Stimulated activated CD4-positive, alpha-beta T cell treated with anti-CD3 and anti-CD28 coated beads, Interleukin-4, amount 100 ng/mL, for 48 hours (primary cell): ENCODE measurements around the gene EFCAB6.

Experiments used
- DNase-seq, 2 donors: peaks; one replicate each; pipeline ENCODE4 v3.0.0-alpha.2; 2020; ENCODE audit warnings: low read depth in 2 of 2

EFCAB6 gene

DNA sequence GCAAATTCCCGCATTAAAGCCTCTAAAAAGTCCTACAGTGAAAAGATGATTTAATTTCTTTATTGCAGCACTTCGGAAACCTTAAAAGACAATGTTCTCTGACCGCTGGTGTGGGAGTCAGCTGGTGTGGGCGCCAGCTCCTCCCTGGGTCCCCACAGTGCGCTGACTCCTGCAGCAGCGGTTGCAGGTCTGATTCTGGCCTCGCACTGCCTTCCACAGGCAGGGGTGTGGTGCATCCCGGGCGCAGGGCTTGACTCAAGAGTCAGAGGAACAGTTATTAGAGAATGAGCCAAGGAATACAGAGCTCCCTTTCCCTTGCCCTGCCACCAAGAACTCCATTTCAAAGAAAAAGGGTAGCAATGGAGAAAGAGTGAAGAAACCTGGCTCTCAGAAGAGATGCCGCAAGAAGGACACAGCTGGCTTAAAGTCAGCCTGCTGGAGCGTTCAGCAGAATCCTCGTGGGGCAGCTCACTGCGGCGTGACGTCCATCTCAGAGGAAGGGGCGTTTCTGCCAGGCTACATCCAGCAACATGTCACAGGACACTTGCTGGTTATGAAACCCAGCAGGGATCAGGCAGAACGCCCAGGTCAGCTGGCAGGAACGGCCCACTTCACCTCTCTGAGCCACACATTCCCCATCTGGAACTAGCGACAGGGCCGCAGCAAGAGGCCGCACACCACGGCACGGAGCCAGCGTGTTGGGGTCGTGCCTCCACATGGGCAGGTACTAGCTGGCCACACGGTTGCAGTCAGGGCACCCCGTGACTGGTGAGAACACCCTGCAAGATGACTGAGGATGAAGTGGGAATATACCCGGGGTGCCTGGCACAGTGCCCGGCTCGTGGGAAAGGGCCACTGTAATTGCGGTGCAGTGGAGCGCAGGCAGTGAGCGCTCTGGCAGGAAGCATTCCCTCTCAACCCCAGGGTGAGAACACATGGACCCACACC lies 18.1 kb upstream of the EFCAB6 start:
- no peak for DNase-seq

DNA sequence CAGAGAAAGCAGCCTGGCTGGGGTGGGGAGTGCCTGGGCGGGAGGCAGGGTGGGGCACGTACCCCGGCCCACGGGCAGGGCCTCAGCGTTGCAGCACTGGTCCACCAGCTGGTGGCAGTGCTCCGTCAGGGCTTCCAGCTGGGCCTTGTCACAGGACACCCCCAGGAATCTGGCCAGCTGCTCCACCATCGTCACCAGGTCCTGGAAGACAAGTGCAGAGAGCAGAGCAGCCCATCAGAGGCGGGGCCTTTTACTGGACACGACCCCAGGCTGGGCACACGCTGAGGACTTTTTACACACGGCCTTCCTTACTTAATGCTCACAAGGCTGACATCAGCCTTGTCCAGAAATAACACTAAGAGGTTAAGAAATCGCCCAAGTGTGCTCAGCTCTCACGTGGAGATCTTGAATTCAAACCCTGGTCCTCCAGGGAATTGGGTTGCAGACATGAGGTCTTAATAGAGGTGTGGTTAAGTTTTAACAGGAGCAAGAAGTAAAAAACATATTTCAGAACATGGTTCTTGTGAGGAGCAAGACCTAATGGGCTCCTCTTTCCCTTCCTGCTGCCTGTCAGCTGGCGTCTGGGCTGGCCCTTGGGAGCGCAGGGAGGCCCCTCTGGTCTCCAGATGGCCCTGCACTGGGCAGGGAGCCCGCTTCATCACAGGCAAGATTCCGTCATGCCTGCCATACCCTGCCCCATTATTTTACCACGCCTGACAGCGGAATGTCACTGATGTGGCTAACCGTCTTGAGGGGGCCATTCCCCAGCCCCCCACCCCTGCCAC lies 17.1 kb upstream of the EFCAB6 start:
- DNase-seq: no peak

- no peak for DNase-seq
These were observed 16.6 kb upstream of the EFCAB6 start for GRCh38 chr22:43828725-43828997.

GRCh38 chr22:43827926-43828724 lies 16.0 kb upstream of the EFCAB6 start:
- DNase-seq: no peak

DNA sequence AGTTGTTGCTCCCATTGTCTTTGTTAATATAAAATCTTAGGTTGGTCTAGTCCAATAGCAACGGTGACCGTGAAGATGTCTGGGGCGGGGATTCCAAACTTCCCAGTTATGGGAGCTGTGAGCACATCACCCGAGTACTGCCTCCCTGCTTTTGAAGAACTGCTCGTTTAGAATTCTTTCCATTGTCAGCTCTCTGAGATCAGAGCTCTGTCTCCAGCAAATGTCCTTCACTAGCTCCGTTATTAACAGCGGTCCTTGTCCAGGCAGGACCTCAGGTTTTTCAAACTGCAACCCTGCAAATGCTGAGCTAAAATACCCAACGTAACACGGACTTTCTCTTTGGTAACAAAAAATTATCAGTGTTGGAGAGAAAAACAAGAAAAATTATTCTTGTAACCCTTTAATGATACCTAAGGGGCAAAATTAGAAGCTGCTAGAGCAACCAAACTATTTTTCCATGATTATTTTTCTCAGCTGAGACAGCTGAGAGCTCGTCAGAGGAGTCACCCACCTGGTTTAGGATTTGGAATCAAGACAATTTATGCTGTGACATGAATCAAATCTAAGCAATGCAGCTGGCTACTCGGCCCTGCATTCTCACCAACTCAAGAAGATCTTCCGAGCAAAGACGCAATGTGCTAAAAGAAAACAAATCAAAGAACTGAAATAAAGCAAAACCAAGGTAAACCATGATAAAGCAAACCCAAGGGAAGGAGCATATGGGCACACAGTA lies 15.1 kb upstream of the EFCAB6 start:
- DNase-seq: no peak

DNA sequence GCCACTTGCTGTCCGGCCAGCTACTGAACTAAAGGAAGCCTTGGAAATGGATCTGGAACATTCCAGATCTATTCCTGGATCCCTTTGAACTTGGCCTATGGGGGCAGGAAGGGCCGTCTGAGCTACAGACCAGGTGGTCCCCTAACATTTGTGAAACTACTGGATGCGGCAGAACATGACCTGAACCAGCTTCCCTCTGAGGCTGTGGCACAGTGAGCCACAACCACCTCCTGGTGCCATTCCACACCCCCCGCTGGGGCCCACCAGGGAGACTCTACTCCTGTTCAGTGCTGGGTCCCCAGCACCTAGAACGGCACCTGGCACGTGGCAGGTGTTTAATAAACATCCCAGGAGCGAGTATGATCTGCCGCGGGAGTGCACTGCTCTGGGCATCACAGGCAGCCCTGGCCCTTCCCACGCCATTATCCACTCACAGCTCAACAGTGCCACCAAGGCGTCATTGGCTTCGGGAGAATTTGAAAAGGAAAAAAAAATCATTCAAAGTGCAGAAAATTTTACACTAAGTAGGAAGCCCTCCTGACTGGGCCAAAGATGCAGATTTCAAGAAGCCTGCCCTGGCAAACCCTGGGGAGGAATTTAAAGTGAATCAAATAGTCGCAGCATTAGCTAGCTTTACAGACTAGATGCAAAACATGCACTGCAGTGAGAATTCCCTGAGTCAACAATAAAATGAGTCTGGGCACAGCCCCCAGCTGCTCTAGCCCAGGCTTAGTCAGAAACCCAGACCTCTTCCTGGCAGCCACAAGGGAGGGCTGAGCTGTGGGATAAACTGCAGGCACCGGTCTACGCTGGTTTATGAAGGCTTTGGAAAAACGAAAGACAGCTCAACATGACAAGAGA lies 14.3 kb upstream of the EFCAB6 start:
- DNase-seq: no peak

GRCh38 chr22:43825651-43826050 lies 13.5 kb upstream of the EFCAB6 start:
- DNase-seq: no peak

DNA sequence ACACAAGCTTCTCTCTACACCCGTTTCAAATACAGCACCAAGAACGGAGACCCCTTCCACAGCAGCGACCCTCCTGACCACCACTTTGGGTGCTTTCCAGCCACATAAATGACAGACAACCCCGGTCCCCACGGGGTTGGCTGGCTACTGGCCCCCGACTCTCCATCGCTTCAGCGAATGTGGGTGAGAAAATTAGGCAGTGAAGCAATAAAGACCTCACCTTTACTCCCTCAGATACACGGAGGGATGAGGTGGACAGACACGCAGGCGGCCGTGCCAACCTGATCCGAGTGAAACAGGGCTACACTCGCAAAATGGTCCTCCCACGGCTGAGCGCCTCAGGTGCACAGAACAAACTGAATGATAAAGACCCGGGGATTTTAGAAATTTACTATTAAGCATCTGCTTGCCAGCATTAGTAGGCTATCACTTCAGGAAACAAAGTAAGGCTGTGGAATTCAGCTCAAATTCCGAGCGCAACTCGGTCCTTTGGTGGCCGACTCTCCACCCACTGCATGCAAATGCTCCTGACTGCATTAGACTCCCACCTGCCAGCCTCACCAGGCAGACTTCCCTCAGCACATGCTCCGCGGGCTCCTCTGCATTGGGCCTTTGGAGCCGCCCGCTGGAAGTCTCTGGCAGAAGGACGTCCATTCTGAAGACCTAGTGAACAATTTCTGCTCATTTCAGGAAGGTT lies 12.8 kb upstream of the EFCAB6 start:
- no peak for DNase-seq

- no peak for DNase-seq
These were observed 12.0 kb upstream of the EFCAB6 start for GRCh38 chr22:43823911-43824665.

DNA sequence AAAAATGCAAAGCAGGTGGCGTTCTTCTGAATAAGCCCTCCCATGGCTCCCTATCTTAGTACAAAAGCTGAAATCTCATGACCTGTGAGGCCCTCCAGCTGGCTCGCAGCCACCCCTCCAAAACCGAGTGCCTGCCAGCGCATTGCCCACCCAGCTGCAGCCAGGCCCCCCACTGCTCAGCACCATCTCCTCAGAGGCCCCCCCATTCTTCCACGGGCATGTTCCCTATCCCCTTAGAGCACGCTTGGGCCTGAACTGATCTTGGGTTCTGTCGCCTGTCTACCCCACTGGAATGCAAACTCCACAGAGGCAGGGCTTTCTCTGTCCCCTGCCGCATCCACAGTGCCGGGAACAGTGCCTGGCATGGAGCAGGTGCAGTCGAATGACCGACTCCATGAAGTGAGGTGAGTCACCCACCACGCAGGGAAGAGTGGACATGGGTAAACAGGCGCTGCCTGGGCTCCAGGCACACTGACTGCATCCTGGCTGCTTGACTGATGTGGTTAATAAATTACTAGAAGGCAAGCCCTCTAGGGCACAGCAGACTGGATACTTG lies 11.3 kb upstream of the EFCAB6 start:
- DNase-seq: no peak

DNA sequence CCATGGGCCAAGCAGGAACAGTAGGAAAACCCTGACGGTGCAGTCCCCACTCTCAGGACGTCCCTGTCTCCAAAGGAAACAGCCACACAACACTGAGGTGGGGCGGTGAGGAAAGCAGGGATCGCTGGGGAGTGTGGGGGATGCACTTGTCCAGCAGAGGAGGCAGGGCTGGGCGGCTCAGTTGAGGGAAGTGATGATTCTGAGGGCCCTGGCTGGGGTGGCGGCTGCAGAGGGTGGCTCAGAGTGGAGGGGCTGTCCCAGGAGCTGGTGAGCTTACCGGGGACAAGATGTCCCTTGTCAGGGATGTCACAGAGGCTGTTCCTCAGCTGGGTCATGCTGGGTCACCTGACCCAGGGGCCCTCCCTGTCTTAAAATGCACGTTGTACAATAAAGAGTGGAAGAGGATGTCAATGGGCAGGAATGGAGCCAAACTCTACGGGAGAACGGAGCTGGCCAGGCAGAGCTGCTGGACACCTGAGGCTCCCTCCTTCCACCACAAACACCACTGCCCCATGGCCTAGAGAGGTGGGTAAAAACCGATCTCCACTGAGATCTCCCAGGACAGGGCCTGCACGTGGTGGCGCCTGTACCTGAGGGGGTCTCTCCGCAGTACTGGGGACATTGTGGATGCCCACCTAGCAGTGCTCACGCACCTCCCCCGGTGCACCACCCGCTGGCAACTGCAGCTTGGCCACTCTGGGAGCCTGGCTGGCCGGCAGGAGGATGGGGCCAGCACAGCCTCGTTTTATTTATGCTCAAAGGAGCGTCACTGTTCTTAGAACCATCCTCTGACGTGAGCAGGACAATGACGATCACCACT lies 9.7 kb upstream of the EFCAB6 start:
- DNase-seq: no peak

- DNase-seq: no peak
These were observed 8.7 kb upstream of the EFCAB6 start for GRCh38 chr22:43820651-43821305.

- DNase-seq: no peak
These were observed 8.0 kb upstream of the EFCAB6 start for GRCh38 chr22:43819931-43820640.

GRCh38 chr22:43819421-43819921 lies 7.4 kb upstream of the EFCAB6 start:
- DNase-seq: no peak

DNA sequence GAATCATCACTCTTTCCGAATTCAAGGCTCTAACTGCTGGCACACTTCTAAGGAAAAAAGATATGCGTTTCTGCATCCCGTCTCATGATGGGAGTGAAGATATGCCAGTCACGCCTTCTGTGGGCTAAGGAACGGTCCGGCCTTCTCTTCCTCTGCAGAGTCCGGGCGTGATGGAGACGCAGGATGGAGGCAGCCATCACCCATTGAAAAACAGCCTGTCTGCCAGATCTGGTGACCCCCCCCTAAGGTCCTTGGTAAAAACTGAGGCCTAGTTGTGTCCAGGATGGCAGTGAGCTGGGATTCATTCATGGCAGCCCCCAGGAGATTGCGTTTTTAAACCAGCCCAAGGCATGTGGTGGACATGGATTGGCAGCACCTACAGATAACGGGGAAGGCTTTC lies 6.9 kb upstream of the EFCAB6 start:
- no peak for DNase-seq

- DNase-seq: no peak
These were observed 5.3 kb upstream of the EFCAB6 start for GRCh38 chr22:43817402-43817801.

DNA sequence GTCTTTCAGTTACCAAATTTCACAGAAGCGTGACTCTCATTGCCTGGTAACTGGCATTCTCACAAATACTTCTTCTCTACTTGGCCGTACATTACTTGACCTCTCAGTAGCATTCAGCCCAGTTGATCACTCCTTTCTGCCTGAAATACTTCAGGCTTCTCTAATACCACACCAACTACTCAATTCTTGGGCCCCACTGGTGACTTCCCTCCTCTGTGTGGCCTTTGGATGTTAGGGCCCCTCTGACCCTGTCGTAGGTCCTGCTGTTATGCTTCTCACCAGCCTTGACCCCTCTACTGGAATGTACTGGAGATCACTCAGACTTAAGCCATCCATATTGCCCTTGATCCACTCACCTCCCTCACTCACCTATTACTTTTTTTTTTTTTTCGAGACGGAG lies 2.2 kb upstream of the EFCAB6 start:
- no peak for DNase-seq
